Measurements from ENCODE around the gene PAPOLA. TPM values are rescaled to one million over a fixed set of nuclear protein-coding genes. Genes with fewer than 3 reads are reported as not detected.
A peak's percentile ranks its signal among the peaks of the same experiment; 100 is the strongest.

Gene PAPOLA
- polyA plus RNA-seq, 1 donor from 2014 or later, result 95.1 TPM

DNA sequence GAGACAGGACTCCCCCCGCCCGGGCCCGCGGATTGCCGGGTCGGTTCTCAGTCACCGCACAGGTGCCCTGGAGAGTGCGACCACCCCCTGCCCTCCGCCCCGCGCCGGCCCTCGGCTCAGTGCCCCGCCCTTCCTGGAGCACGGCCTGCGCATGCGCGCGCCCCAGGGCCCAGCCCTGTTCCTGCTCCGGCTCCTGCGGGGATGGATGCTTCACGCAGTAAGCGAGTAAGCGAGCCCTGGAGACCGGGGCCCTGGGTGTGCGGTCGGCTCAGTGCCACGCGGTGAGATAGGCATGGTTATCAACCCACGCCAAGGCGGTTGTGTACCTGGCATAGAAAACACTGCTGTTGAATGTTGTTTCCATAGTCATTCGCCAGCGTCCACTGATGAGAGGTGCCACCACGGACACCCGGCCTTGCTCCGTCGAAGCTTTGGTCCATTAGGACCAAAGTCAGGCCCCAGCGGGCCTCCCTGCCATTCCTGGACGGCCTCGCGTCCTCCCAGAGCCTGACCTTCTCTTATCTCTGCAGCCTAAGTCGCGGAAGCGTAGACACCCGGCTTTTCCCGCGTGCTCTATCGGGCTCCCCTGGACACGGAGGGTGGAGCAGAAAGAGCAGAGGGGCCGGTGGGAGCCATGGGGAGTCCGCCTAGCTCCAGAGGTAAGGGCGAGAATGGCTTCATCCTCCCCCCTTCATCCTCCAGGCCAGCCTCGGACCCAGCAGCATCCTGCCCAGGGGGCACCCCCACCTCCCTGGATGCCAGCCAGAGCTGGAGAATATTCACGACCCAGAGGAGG, 90.6 kb downstream of the PAPOLA start:
- Mint-ChIP-seq H3K27ac (no peak overlapping the region), H3K4me3 (peak overlapping the region; percentile 77 to 92 (median 84)), H3K9me3 (no peaks in the 10 kb centered on the region), H3K4me1 (peaks cover 3 to 8% (median 5%) of the 10 kb centered on the region in 3 donors), H3K27me3 (peaks cover 16% of the 10 kb centered on the region), H3K36me3 (no peaks in the 10 kb centered on the region)

DNA sequence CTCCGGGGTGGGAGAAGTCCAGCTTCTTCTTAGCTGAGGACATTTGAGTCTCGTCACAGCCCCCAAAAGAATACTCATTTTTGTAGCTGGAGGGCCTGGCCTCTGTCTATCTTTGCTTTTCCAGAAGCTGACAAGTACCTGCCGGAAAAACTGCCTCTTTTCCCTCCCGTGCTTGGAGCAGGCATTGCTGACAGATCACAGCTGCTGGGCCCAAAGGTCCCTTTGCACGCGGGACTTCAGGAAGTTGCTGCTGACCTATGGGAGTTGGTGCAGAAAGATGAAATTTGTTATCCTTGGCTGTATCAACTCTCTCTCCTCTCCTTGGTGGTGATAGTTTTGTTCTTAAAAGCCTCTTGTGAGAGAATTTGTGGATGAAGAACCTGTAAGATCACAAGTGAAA, 92.8 kb downstream of the PAPOLA start:
- no peaks in the 10 kb centered on the region for H3K36me3 Mint-ChIP-seq
- peaks cover 9% of the 10 kb centered on the region for H3K27me3 Mint-ChIP-seq
- peaks cover 3 to 8% (median 5%) of the 10 kb centered on the region in 3 donors for H3K4me1 Mint-ChIP-seq
- H3K4me3 Mint-ChIP-seq, result peak overlapping the region in 1 of 4 donors; percentile 10
- H3K27ac Mint-ChIP-seq, result no peak overlapping the region
- H3K9me3 Mint-ChIP-seq, result no peaks in the 10 kb centered on the region

GRCh38 chr14:96597680-96598079, 95.5 kb downstream of the PAPOLA start:
- Mint-ChIP-seq H3K27ac (no peak overlapping the region), H3K4me3 (no peak overlapping the region), H3K27me3 (peaks cover 11% of the 10 kb centered on the region), H3K36me3 (no peaks in the 10 kb centered on the region), H3K4me1 (peaks cover 3 to 5% (median 3%) of the 10 kb centered on the region in 3 donors), H3K9me3 (peaks cover 0 to 4% (median 0%) of the 10 kb centered on the region in 3 donors)

DNA sequence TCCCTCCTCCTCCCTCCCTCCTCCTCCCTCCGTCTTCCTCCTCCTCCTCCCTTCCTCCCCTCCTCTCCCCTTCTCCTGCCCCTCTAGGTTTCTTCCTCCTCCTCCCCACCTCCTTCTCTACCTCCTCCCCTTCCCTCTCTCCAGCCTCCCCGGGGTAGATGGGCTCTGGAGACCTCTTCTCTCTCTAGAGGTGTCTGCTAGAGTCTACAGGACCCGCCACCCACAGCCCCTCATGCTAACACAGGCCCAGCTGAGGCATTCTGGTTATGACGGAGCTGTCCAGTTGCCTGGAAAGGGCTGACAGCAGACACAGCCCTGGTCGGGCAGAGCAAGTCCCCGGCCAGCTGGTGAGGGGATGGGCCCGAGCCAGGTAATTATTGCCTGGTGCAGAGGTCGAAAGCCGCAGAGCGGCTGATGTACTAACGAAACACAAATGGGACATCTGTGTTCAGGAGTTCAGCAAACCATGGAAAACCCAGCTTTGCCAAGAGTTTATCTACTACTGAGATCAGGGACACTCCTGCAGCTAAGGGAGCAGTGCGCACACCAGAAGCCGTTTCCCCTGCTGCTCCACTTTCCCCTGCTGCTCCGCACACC, 96.2 kb downstream of the PAPOLA start:
- Mint-ChIP-seq H3K36me3 (no peaks in the 10 kb centered on the region), H3K4me3 (no peak overlapping the region), H3K9me3 (peaks cover 0 to 4% (median 0%) of the 10 kb centered on the region in 3 donors), H3K4me1 (peaks cover 0 to 3% (median 0%) of the 10 kb centered on the region in 3 donors), H3K27me3 (peaks cover 13% of the 10 kb centered on the region), H3K27ac (no peak overlapping the region)

- H3K4me1 Mint-ChIP-seq, result peaks cover 0 to 3% (median 0%) of the 10 kb centered on the region in 3 donors
These were observed 96.9 kb downstream of the PAPOLA start for GRCh38 chr14:96599076-96599475.

GRCh38 chr14:96602186-96602585, 100.0 kb downstream of the PAPOLA start:
- H3K4me3 Mint-ChIP-seq, result no peak overlapping the region

More at GRCh38 chr14:96599076-96599475, 96.9 kb downstream of the PAPOLA start:
- no peak overlapping the region for H3K4me3 Mint-ChIP-seq
- peaks cover 10% of the 10 kb centered on the region for H3K27me3 Mint-ChIP-seq
- peaks cover 0 to 4% (median 0%) of the 10 kb centered on the region in 3 donors for H3K9me3 Mint-ChIP-seq
- no peaks in the 10 kb centered on the region for H3K36me3 Mint-ChIP-seq
- no peak overlapping the region for H3K27ac Mint-ChIP-seq

DNA sequence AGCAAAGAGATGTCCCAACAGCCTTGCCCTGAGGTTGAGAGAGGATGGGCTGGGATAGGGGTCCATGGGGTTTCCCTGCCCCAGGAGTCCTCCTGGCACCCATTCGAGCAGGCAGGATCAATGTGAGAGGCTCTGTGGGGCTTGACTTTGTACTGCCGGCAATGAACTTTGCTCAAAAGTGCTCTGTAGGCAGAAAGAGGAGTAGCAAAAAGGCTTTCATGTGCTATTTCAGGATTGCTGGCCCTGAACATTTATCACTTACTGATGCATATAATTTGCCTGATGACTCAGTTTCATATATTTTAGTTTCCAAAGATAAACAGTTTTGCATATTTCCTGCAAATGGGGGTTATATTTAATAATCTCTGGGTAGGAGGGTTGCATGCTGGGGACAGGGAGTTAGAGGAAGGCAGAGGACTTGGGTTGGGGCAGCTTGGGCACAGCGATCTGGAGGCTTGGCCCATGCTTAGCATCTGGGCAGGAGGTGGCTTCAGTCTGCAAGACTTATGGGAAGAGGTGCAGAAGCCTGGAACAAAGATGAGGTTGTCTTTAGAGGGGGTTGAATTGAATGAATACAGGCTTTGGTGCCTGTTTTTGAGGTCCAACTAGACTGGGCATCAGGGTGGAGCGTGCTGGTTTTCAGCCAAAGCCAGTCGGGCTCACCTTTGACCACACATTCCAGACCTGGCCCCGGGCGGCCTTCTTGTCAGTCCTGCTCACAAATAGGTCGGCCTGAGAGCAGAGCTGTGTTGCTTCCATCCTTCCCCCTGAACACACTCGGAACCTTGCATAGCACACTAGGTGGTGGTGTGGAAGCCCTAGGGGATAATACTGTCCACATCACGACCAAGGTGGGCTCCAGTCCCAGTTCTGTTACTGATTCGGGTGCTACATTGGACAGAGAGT, 101.4 kb downstream of the PAPOLA start:
- Mint-ChIP-seq H3K4me3 (no peak overlapping the region), H3K27ac (no peak overlapping the region), H3K9me3 (peaks cover 0 to 4% (median 0%) of the 10 kb centered on the region in 3 donors), H3K4me1 (peaks cover 0 to 2% (median 0%) of the 10 kb centered on the region in 3 donors), H3K36me3 (no peaks in the 10 kb centered on the region), H3K27me3 (peaks cover 13% of the 10 kb centered on the region)

More at GRCh38 chr14:96602186-96602585, 100.0 kb downstream of the PAPOLA start:
- H3K9me3 Mint-ChIP-seq, result peaks cover 0 to 4% (median 0%) of the 10 kb centered on the region in 3 donors
- H3K36me3 Mint-ChIP-seq, result no peaks in the 10 kb centered on the region
- peaks cover 13% of the 10 kb centered on the region for H3K27me3 Mint-ChIP-seq
- H3K27ac Mint-ChIP-seq, result no peak overlapping the region
- H3K4me1 Mint-ChIP-seq, result peaks cover 0 to 2% (median 0%) of the 10 kb centered on the region in 3 donors

- Mint-ChIP-seq H3K4me1 (no peaks in the 10 kb centered on the region), H3K36me3 (no peaks in the 10 kb centered on the region), H3K9me3 (no peaks in the 10 kb centered on the region), H3K27me3 (peaks cover 4% of the 10 kb centered on the region), H3K4me3 (no peak overlapping the region), H3K27ac (no peak overlapping the region)
These were observed 112.3 kb downstream of the PAPOLA start for GRCh38 chr14:96614481-96614881.

DNA sequence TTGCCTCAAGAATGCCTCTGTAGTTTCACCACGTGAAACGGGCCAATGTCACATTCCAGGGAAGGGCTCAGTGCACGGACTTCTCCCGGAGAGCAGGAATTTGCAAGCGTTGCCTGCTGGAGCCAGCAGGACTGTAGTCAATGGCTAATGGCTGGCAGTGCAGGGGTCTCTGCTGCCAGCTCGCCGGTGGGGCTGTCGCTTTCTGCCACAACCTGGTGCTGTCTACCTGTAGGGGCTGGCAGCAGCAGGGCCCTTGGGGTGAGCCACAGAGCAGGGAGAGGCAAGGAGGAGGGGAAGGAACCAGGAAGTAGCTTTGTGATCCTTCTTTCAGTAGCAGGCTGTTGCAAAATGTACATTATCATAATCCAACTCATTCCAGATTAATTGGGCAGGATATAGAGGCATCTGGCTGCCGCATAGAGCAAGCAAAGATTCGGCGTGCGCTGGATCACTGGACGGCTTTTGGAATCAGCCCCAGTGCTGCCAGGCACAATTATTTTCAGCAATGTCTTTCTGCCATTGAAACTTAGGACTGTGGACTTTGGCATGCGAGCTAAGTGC, 114.1 kb downstream of the PAPOLA start:
- H3K9me3 Mint-ChIP-seq, result no peaks in the 10 kb centered on the region
- no peaks in the 10 kb centered on the region for H3K4me1 Mint-ChIP-seq
- H3K27me3 Mint-ChIP-seq, result peaks cover 4% of the 10 kb centered on the region
- H3K36me3 Mint-ChIP-seq, result no peaks in the 10 kb centered on the region
- no peak overlapping the region for H3K27ac Mint-ChIP-seq
- H3K4me3 Mint-ChIP-seq, result no peak overlapping the region

Other genes with a start within 250 kb of the PAPOLA start
- gene BDKRB1, start 246.2 kb upstream of the PAPOLA start, polyA plus RNA-seq, result not detected
- gene ATG2B, start 139.0 kb upstream of the PAPOLA start, polyA plus RNA-seq, result 1.9 TPM
- 23.7 TPM for gene GSKIP, start 138.9 kb upstream of the PAPOLA start, polyA plus RNA-seq
- not detected for gene AK7, start 110.3 kb upstream of the PAPOLA start, polyA plus RNA-seq

All from IgD-negative memory B cell (primary cell).